ENCODE measurements around the gene RND2. TPM values are rescaled to one million over a fixed set of nuclear protein-coding genes. Genes with fewer than 3 reads are reported as not detected.

The RND2 gene
- total and polyA plus RNA-seq, 2 of the 4 experiments (the other 2 are of a cell fraction), result 1.1 to 1.9 TPM

DNA sequence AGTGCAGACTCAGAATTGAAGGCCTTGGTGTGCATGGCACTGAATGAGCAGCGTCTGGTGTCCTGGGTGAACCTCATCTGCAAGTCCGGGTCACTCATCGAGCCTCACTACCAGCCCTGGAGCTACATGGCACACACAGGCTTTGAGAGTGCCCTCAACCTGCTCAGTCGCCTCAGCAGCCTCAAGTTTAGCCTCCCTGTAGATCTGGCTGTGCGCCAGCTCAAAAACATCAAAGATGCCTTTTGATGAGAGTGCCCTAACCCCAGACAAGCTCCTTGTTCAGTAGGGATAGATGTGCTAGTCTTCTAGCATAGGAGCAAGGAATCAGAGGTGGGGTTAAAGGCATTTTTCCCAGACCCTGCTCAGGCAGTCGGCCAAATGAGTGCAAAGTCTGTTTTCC, 33.6 kb upstream of the RND2 start:
- no peak for DNase-seq
- Histone ChIP-seq H3K14ac (replicated peaks; ENCODE audit: low read depth, low read length) (0 out of 2 replicates have a peak overlapping the region, but pooled peaks have one; percentile 39), H3K23ac (ENCODE audit: low read depth, low read length) (no peak overlapping the region), H4K5ac (ENCODE audit: low read depth, low read length) (no peak overlapping the region), H4K91ac (ENCODE audit: insufficient read depth, low read depth, low read length) (no peak overlapping the region), H3K9ac (ENCODE audit: low read depth, low read length) (no peak overlapping the region), H2BK20ac (ENCODE audit: low read depth, low read length) (no peak overlapping the region), H3K36me3 (ENCODE audit: control insufficient read depth, insufficient read depth, low read length) (peaks cover 36% of the 10 kb centered on the region), H3K79me1 (ENCODE audit: low read depth in 1 of 2, low read length in 2 of 2) (peaks cover 6 to 28% of the 10 kb centered on the region in 2 experiments; a peak in 3 of 4 replicates), H3K9me3 (ENCODE audit: control insufficient read depth, insufficient read depth, low read length) (no peaks in the 10 kb centered on the region), H2AK5ac (ENCODE audit: low read depth, low read length) (peak overlapping the region; percentile 9; the same call in 1 of the 2 replicates), H2BK15ac (ENCODE audit: low read depth, low read length) (no peak overlapping the region), H3K27me3 (ENCODE audit: control insufficient read depth, insufficient read depth, low read length) (no peaks in the 10 kb centered on the region), H3K56ac (ENCODE audit: extremely low read depth, insufficient read depth, low read length) (no peak overlapping the region), H2AFZ (replicated peaks; ENCODE audit: low read length, poor library complexity) (no peak overlapping the region), H3K4me1 (ENCODE audit: control insufficient read depth, insufficient read depth, low read length) (no peaks in the 10 kb centered on the region; the same call in 1 of the 2 replicates), H3K4ac (ENCODE audit: low read depth, low read length) (no peak overlapping the region), H3K4me3 (ENCODE audit: insufficient read depth, low read depth, low read length) (no peak overlapping the region), H3K9me1 (ENCODE audit: insufficient read depth, low read length) (peaks cover 14% of the 10 kb centered on the region), H3K18ac (ENCODE audit: low read depth, low read length) (no peak overlapping the region), H2BK120ac (ENCODE audit: low read depth, low read length) (no peak overlapping the region), H4K8ac (ENCODE audit: low read depth in 2 of 2, low read length in 2 of 2) (no peak overlapping the region), H2BK5ac (ENCODE audit: low read depth, low read length, poor library complexity, severe bottlenecking) (no peak overlapping the region), H2AK9ac (replicated peaks; ENCODE audit: low read depth, low read length, poor library complexity) (no peak overlapping the region), H4K20me1 (ENCODE audit: insufficient read depth, low read length) (no peaks in the 10 kb centered on the region), H3K27ac (ENCODE audit: insufficient read depth, low read length) (no peak overlapping the region), H3K4me2 (ENCODE audit: low read depth, low read length) (no peak overlapping the region)
- no peak for TF ChIP-seq NFE2L2 (IDR thresholded peaks at IDR 0.05; ENCODE audit: low read depth, low read length)
- TF ChIP-seq RCOR1 (IDR thresholded peaks at IDR 0.05; ENCODE audit: insufficient replicate concordance, low read length), result no peak
- TF ChIP-seq FOS (IDR thresholded peaks at IDR 0.05; ENCODE audit: low read depth, low read length), result no peak
- no peak for TF ChIP-seq CEBPB (IDR thresholded peaks at IDR 0.05; ENCODE audit: low read depth, low read length)
- TF ChIP-seq POLR2A (IDR thresholded peaks at IDR 0.05; ENCODE audit: low read depth, low read length), result no peak
- no peak for TF ChIP-seq RFX5 (IDR thresholded peaks at IDR 0.05; ENCODE audit: low read depth, low read length)
- intact Hi-C loops (cut with micrococcal nuclease), result loop anchor here (10.0 kb wide), 1 partner anchor 323 kb away; no protein-coding TSS in a partner anchor
- 100% methylated on average over 3 of the region's 6 CpGs; no CpG with 5 or more reads in 1 of the 2 experiments for WGBS, 2 experiments (ENCODE audit: extremely low coverage in 2 of 2, insufficient read length in 1 of 2)
- in situ Hi-C loops (cut with MboI; ENCODE audit: low sequenced_read_pairs), result loop anchor here (25.0 kb wide), 1 partner anchor 371 kb away; no protein-coding TSS in a partner anchor
- POLR2A ChIA-PET (ENCODE audit: unreplicated experiment), result no interaction called here
- dilution Hi-C loops (cut with HindIII; ENCODE audit: low sequenced_read_pairs, unreplicated experiment), result no loop called here
- ATAC-seq (ENCODE audit: low read depth), result no peak
- CTCF ChIA-PET, result no interaction called here
- no TSS peak for BruUV-seq (replicated peaks)

Data from IMR-90 (cell line).